Pancreas (tissue), 10 donors: ENCODE data around the gene TTPAL. TPM values are rescaled to one million over a fixed set of nuclear protein-coding genes. Genes with fewer than 3 reads are reported as not detected.

Source experiments
- ATAC-seq, 4 donors: fragments of 200-7000 bp; cut with Tn5 transposase; one replicate each; pipeline versions ENCODE4 v1.8.0 to v1.9.1; 2020; ENCODE audit warnings: mild to moderate bottlenecking in 4 of 4, moderate library complexity in 4 of 4
- DNase-seq, 6 donors: peaks; one replicate each; pipeline ENCODE4 v3.0.0-alpha.2; 2020
- FAIRE-seq: peaks from 2 replicates; lab custom pipeline; 2012; peaks lifted over from hg19 to GRCh38; lab: Jason Lieb, UNC
- H3K27ac ChIP-seq, 4 donors: fragments of 200-600 bp; sonication (generic); 1 replicate in 3 of 4; 2 replicates in 1 of 4; pipeline versions ENCODE4 v1.5.0 to v1.8.0; 2020
- H3K27me3 ChIP-seq, 4 donors: fragments of 200-600 bp; one replicate each; pipeline ENCODE4 v1.8.0; 2021
- H3K36me3 ChIP-seq, 3 donors: fragments of 200-600 bp; sonication (generic) in 1 of 3; one replicate each; pipeline versions ENCODE4 v1.5.0 to v1.8.0; 2020 to 2021
- H3K4me1 ChIP-seq, 3 donors: fragments of 200-600 bp; one replicate each; pipeline ENCODE4 v1.8.0; 2021
- H3K4me3 ChIP-seq, 4 donors: fragments of 200-600 bp; sonication (generic) in 2 of 4; one replicate each; pipeline versions ENCODE4 v1.5.0 to v1.8.0; 2020 to 2021
- H3K9me3 ChIP-seq, 4 donors: fragments of 200-600 bp; one replicate each; pipeline ENCODE4 v1.8.0; 2021
- CTCF ChIP-seq, 4 donors: fragments of 200-600 bp; sonication (generic) in 3 of 4; IDR thresholded peaks; one replicate each; pipeline versions ENCODE4 v1.5.0 to v1.8.0; 2021; ENCODE audit warnings: antibody characterized with exemption in 4 of 4
- WGBS, 2 donors: extraction: QIAGEN DNeasy Blood & Tissue Kit; methylation state at CpG; one replicate each; pipeline ENCODE4 v1.1.7; 2013; 5-methylcytosine and 5-hydroxymethylcytosine counted together
- intact Hi-C, 3 donors: fragments of 100-400 bp; cut with DNase I; formaldehyde crosslinking; loops; one replicate each; pipeline versions ENCODE4 v1.11.1 to v1.14.2; 2022
- polyA plus RNA-seq, 2 donors: library from polyadenylated mRNA; stranded (reverse); fragments of 200-250 nt; gene quantifications; one replicate each; pipeline ENCODE4 v1.2.3, GENCODE V29; 2013
- total RNA-seq, 6 donors: library from RNA; stranded (reverse); fragmentation: NEBNext Ultra II Directional in 4 of 6; extraction: Animal tissue kit (Norgen Biotek cat#: 25700) in 4 of 6; gene quantifications; one replicate each; pipeline versions ENCODE4 v1.2.1 to v1.2.4, GENCODE V29; 2021 to 2023
- donor health status: healthy with polysubstance abuse.
- donor health status: DM: no; HTN: no; CAD: no; lungs with moderate emphysema.
- donor health status: DM: no; HTN: no; CAD: no.
- donor health status: control.
- donor health status: control.
- donor health status: Bipolar disorder and iron deficiency.
- donor health status: DM: yes; HTN: yes; CAD: no.
- donor health status: DM: no; HTN: no; CAD: no.
- donor health status: DM: no; HTN: no; CAD: no.
- donor health status: DM: yes; HTN: yes; CAD: no.

TTPAL gene
- total and polyA plus RNA-seq, 8 donors: 3.1 to 8.2 (median 5.9) TPM

- Histone ChIP-seq H3K27me3 (no peaks in the 10 kb centered on the region), H3K4me1 (peaks cover 0 to 12% (median 6%) of the 10 kb centered on the region in 3 donors), H3K4me3 (no peak overlapping the region), H3K9me3 (no peaks in the 10 kb centered on the region), H3K36me3 (no peaks in the 10 kb centered on the region), H3K27ac (peak overlapping the region in 1 of 4 donors; percentile 37)
- no peak for TF ChIP-seq CTCF (IDR thresholded peaks at IDR 0.05)
- intact Hi-C loops: loop anchor here in 2 of 3 donors (10.0 kb wide), 2 partner anchors 237 to 247 kb away; partner anchors contain the start of gene OSER1 (in 1 of the 2)
- FAIRE-seq (no peak), ATAC-seq (no peak), DNase-seq (no peak)
- 35 to 36% methylated on average over 5 of the region's 5 CpGs for WGBS, 2 donors
Measured at GRCh38 chr20:44461803-44462174, 13.9 kb upstream of the TTPAL start.

GRCh38 chr20:44463466-44463865, 12.2 kb upstream of the TTPAL start:
- DNase-seq (no peak), ATAC-seq (no peak), FAIRE-seq (no peak)
- 67 to 84% methylated on average over 5 of the region's 5 CpGs for WGBS, 2 donors
- Histone ChIP-seq H3K27ac (no peak overlapping the region), H3K4me1 (peaks cover 0 to 12% (median 6%) of the 10 kb centered on the region in 3 donors), H3K9me3 (no peaks in the 10 kb centered on the region), H3K27me3 (no peaks in the 10 kb centered on the region), H3K4me3 (no peak overlapping the region), H3K36me3 (no peaks in the 10 kb centered on the region)
- no peak for TF ChIP-seq CTCF (IDR thresholded peaks at IDR 0.05)
- intact Hi-C loops: loop anchor here in 2 of 3 donors (10.0 kb wide), 2 partner anchors 239 to 249 kb away; partner anchors contain the start of gene OSER1 (in 1 of the 2)

GRCh38 chr20:44464514-44464913, 11.2 kb upstream of the TTPAL start:
- 73 to 83% methylated on average over 3 of the region's 3 CpGs for WGBS, 2 donors
- Histone ChIP-seq H3K4me3 (no peak overlapping the region), H3K9me3 (no peaks in the 10 kb centered on the region), H3K36me3 (no peaks in the 10 kb centered on the region), H3K27ac (peak overlapping the region in 1 of 4 donors; percentile 16), H3K4me1 (peaks cover 0 to 12% (median 6%) of the 10 kb centered on the region in 3 donors), H3K27me3 (no peaks in the 10 kb centered on the region)
- DNase-seq: no peak
- intact Hi-C loops: loop anchor here in 2 of 3 donors (10.0 kb wide), 2 partner anchors 240 to 250 kb away; partner anchors contain the start of gene OSER1 (in 1 of the 2)
- no peak for TF ChIP-seq CTCF (IDR thresholded peaks at IDR 0.05)
- ATAC-seq: no peak
- no peak for FAIRE-seq

- intact Hi-C loops: loop anchor here in 2 of 3 donors (10.0 kb wide), 2 partner anchors 240 to 250 kb away; partner anchors contain the start of gene OSER1 (in 1 of the 2)
- peak; percentile 62 to 84 (median 79) for ATAC-seq
- no peak overlapping the region for H3K4me3 ChIP-seq
- H3K4me1 ChIP-seq: peaks cover 2 to 13% (median 6%) of the 10 kb centered on the region in 3 donors
- H3K36me3 ChIP-seq: no peaks in the 10 kb centered on the region
- 13 to 21% methylated on average over 3 of the region's 3 CpGs for WGBS, 2 donors
- peak; percentile 63 to 86 (median 80) for DNase-seq
- no peaks in the 10 kb centered on the region for H3K27me3 ChIP-seq
- TF ChIP-seq CTCF (IDR thresholded peaks at IDR 0.05): no peak
- H3K9me3 ChIP-seq: no peaks in the 10 kb centered on the region
- no peak for FAIRE-seq
- H3K27ac ChIP-seq: peak overlapping the region in 2 of 4 donors; percentile 8 to 16
Measured at GRCh38 chr20:44465001-44465560, 10.6 kb upstream of the TTPAL start.
